Measurements from ENCODE around the gene CCDC157. TPM values are rescaled to one million over a fixed set of nuclear protein-coding genes. Genes with fewer than 3 reads are reported as not detected.

The CCDC157 gene
- total and polyA plus RNA-seq, 9 of the 15 experiments (the other 6 are each of a cell fraction or from before 2014, with no cell fraction given) = 0.04 to 1.3 (median 0.68) TPM

- TF ChIP-seq CREB5 (CRISPR knock-in tag; IDR thresholded peaks at IDR 0.05) (no peak), MEIS2 (IDR thresholded peaks at IDR 0.05; ENCODE audit: partially characterized antibody) (peak; percentile 25), USF1 (CRISPR knock-in tag; IDR thresholded peaks at IDR 0.05) (no peak), ELK3 (CRISPR knock-in tag; IDR thresholded peaks at IDR 0.05) (no peak), POLR2AphosphoS5 (IDR thresholded peaks at IDR 0.05; ENCODE audit: control insufficient read depth, insufficient read depth, low read depth, low read length) (peak; percentile 74; the same call in 1 of the 2 replicates), HDGF (IDR thresholded peaks at IDR 0.05) (no peak), ZNF133 (CRISPR knock-in tag; IDR thresholded peaks at IDR 0.05) (no peak), HLTF (IDR thresholded peaks at IDR 0.05) (no peak), BRCA1 (IDR thresholded peaks at IDR 0.05) (no peak), BRCA1 (CRISPR knock-in tag; IDR thresholded peaks at IDR 0.05) (no peak), SETDB1 (IDR thresholded peaks at IDR 0.05; ENCODE audit: low read length) (no peak), PHTF2 (CRISPR knock-in tag; IDR thresholded peaks at IDR 0.05) (no peak), BCOR (IDR thresholded peaks at IDR 0.05) (peak; percentile 48; the same call in 1 of the 2 replicates), ZFP1 (CRISPR knock-in tag; IDR thresholded peaks at IDR 0.05) (no peak), ATF4 (CRISPR knock-in tag; IDR thresholded peaks at IDR 0.05) (no peak), POLR2AphosphoS2 (IDR thresholded peaks at IDR 0.05; ENCODE audit: low read length) (no peak), SFPQ (IDR thresholded peaks at IDR 0.05; ENCODE audit: low read depth, low read length) (no peak), CTBP1 (IDR thresholded peaks at IDR 0.05; ENCODE audit: borderline replicate concordance) (no peak), HNRNPH1 (optimal IDR thresholded peaks at IDR 0.05; ENCODE audit: low read depth, low read length) (no peak), CHD4 (IDR thresholded peaks at IDR 0.05; ENCODE audit: insufficient read depth, insufficient replicate concordance, low read depth, low read length, poor library complexity, severe bottlenecking) (no peak), E2F1 (CRISPR knock-in tag; IDR thresholded peaks at IDR 0.05) (no peak), GTF2A2 (tag; IDR thresholded peaks at IDR 0.05) (no peak)
Observed at GRCh38 chr22:30421695-30422480, 65.1 kb downstream of the CCDC157 start (continued).
